ENCODE data around the gene ZNF384. TPM values are rescaled to one million over a fixed set of nuclear protein-coding genes. Genes with fewer than 3 reads are reported as not detected.

Gene ZNF384
- total RNA-seq, 2 donors from 2014 or later = 36.8 to 45.3 TPM

DNA sequence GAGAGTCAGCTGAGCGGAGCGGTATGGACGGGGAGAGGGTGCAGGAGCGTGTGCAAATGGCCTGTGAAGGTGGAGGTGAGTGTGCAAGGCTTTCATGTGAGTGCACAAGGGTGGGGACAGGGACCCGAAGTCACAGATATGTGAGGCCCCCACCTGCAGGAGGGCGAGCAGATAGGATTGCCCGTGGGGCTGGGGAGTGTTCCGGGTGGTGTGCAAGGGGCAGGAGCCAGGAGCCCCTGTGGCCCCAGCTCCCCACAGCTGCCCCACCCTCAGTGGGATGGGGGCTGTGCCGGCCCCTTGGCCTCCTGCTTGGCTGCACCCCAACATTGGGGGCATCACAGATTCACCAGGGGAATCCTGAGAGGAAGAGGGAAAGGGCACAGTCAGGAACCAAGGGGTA, 5.5 kb upstream of the ZNF384 start:
- TF ChIP-seq, protein P1, sequence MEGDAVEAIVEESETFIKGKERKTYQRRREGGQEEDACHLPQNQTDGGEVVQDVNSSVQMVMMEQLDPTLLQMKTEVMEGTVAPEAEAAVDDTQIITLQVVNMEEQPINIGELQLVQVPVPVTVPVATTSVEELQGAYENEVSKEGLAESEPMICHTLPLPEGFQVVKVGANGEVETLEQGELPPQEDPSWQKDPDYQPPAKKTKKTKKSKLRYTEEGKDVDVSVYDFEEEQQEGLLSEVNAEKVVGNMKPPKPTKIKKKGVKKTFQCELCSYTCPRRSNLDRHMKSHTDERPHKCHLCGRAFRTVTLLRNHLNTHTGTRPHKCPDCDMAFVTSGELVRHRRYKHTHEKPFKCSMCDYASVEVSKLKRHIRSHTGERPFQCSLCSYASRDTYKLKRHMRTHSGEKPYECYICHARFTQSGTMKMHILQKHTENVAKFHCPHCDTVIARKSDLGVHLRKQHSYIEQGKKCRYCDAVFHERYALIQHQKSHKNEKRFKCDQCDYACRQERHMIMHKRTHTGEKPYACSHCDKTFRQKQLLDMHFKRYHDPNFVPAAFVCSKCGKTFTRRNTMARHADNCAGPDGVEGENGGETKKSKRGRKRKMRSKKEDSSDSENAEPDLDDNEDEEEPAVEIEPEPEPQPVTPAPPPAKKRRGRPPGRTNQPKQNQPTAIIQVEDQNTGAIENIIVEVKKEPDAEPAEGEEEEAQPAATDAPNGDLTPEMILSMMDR (IDR thresholded peaks at IDR 0.05) = no peak
- DNase-seq (ENCODE audit: low spot score) = no peak
- Histone ChIP-seq H3K4me3 (no peak overlapping the region), H3K36me3 (no peaks in the 10 kb centered on the region), H3K4me1 (ENCODE audit: control insufficient read depth in 1 of 2, low read depth in 2 of 2) (peaks cover 7 to 20% of the 10 kb centered on the region in 2 donors), H3K27ac (no peak overlapping the region), H3K27me3 (replicated peaks; ENCODE audit: insufficient read depth) (no peaks in the 10 kb centered on the region), H3K9me3 (no peaks in the 10 kb centered on the region)
- no peak for ATAC-seq (ENCODE audit: insufficient number of reproducible peaks, low FRiP score, low read depth)

DNA sequence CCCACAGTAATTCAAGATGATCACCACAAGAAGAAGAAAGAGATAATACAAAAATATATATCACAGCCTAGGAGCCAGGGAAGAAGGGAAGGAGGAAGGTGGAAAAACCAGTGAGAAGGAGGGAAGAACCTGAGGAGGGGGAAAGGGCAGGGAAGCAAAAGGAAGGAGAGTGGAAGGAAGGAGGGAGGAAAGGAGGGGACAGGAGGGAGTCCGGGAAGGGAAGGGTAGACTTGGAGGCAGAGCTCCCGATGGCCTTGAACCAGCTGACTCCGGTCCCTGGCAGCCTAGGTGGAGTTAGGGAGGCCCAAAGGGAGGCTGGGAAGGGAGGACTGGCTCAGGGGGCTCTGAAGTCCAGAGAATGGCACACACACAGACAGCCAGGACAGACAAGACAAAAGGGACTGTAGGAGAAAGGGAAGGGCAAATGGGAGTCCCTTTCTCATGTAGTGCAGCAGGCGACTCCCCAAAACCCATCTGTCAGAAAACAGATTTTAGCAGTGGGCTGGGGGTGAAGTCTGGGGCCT, 4.7 kb upstream of the ZNF384 start:
- ATAC-seq (ENCODE audit: insufficient number of reproducible peaks, low FRiP score, low read depth) = no peak
- Histone ChIP-seq H3K27ac (no peak overlapping the region), H3K27me3 (replicated peaks; ENCODE audit: insufficient read depth) (no peaks in the 10 kb centered on the region), H3K4me1 (ENCODE audit: control insufficient read depth in 1 of 2, low read depth in 2 of 2) (peaks cover 7 to 12% of the 10 kb centered on the region in 2 donors), H3K9me3 (no peaks in the 10 kb centered on the region), H3K4me3 (no peak overlapping the region), H3K36me3 (no peaks in the 10 kb centered on the region)
- TF ChIP-seq, protein P1 (IDR thresholded peaks at IDR 0.05) = no peak
- no peak for DNase-seq (ENCODE audit: low spot score)

DNA sequence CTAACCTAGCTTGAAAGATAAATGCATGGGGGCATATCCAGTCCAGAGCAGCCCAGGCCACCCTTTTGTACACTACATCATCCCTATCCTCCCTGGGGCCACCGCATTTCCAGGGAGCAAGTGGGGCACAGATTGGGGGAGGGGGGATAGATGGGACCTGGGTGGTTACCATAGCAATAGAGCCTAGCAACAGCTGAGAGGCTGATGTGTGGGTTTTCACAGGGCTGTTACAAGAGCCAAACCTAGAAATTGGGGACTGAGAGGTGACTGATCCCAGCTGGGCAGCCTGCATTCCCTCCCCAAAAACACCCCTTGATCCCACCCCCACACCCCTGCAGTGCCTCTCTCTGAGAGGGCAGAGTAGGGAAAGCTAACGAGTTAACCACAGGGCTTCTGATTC, 3.7 kb upstream of the ZNF384 start:
- ATAC-seq (ENCODE audit: insufficient number of reproducible peaks, low FRiP score, low read depth) (no peak), DNase-seq (ENCODE audit: low spot score) (no peak)
- H3K36me3 ChIP-seq = no peaks in the 10 kb centered on the region
- no peak overlapping the region for H3K27ac ChIP-seq
- TF ChIP-seq, protein P1 (IDR thresholded peaks at IDR 0.05) = no peak
- H3K4me1 ChIP-seq (ENCODE audit: control insufficient read depth in 1 of 2, low read depth in 2 of 2) = peaks cover 11 to 19% of the 10 kb centered on the region in 2 donors
- H3K27me3 ChIP-seq (replicated peaks; ENCODE audit: insufficient read depth) = no peaks in the 10 kb centered on the region
- no peak overlapping the region for H3K4me3 ChIP-seq
- H3K9me3 ChIP-seq = no peaks in the 10 kb centered on the region

DNA sequence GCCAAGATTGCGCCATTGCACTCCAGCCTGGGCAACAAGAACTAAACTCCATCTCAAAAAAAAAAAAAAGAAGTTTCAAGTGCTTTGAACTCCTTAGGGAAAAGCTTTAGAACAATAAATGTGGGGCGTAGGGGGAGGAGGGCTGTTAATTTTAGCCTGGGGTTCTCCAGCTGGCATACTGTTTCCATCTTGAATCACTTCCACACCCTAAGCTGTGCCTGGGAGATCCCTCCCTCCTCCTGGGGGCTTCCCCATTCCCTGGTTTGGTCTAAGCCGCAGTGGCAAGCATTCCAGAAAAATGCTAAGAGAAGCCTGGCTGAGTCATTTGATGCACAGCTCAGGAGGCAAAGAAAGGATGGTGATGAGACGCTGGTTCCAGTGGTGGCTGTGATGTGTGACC, 2.3 kb upstream of the ZNF384 start:
- peaks cover 24 to 33% of the 10 kb centered on the region in 2 donors for H3K4me1 ChIP-seq (ENCODE audit: control insufficient read depth in 1 of 2, low read depth in 2 of 2)
- no peak overlapping the region for H3K27ac ChIP-seq
- TF ChIP-seq, protein P1 (IDR thresholded peaks at IDR 0.05) = no peak
- no peak for DNase-seq (ENCODE audit: low spot score)
- no peaks in the 10 kb centered on the region for H3K9me3 ChIP-seq
- no peaks in the 10 kb centered on the region for H3K36me3 ChIP-seq
- no peak overlapping the region for H3K4me3 ChIP-seq
- H3K27me3 ChIP-seq (replicated peaks; ENCODE audit: insufficient read depth) = no peaks in the 10 kb centered on the region
- ATAC-seq (ENCODE audit: insufficient number of reproducible peaks, low FRiP score, low read depth) = no peak

DNA sequence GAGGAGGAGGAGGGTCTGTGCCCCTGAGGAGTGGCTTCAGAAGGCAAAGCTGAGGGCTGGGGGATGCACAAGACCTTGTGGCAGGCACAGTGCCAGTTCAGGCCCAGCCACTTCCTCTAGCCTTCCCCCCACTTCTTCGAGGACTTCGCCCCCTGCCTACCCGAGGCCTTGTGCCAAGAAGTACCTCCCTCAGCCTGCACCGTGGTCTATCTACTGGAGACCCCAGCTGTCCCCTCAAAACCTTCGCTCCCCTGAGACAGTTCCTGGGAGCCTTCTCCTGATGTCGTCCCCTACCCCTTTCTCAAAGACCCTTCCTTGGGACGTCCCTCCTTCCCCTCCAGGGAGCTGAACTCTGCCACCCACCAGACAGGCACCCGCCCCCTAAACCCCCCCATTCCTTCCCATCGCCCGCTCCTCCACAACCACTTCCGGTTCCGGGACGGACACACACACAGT, 604 bp downstream of the ZNF384 start:
- H3K27ac ChIP-seq = peak overlapping the region; percentile 94 to 99
- H3K9me3 ChIP-seq = no peaks in the 10 kb centered on the region
- no peaks in the 10 kb centered on the region for H3K27me3 ChIP-seq (replicated peaks; ENCODE audit: insufficient read depth)
- TF ChIP-seq, protein P1 (IDR thresholded peaks at IDR 0.05) = no peak
- ATAC-seq (ENCODE audit: insufficient number of reproducible peaks, low FRiP score, low read depth) = no peak
- peaks cover 31 to 52% of the 10 kb centered on the region in 2 donors for H3K4me1 ChIP-seq (ENCODE audit: control insufficient read depth in 1 of 2, low read depth in 2 of 2)
- H3K4me3 ChIP-seq = peak overlapping the region; percentile 95
- peaks cover 3% of the 10 kb centered on the region for H3K36me3 ChIP-seq
- DNase-seq (ENCODE audit: low spot score) = no peak

All from thoracic aorta (tissue), 2 donors.